Spleen (tissue), 11 donors: Measurements from ENCODE around the gene ADARB2. TPM values are rescaled to one million over a fixed set of nuclear protein-coding genes. Genes with fewer than 3 reads are reported as not detected.
A peak's percentile ranks its signal among the peaks of the same experiment; 100 is the strongest.
"Not testable (repeated sequence)": the region's sequence is repeated elsewhere in the genome, so short reads cannot be mapped to it uniquely, and the experiment has no call there.

ENCODE experiments used
- DNase-seq: peaks from one replicate; pipeline ENCODE4 v3.0.0-alpha.2; 2020
- H3K27ac ChIP-seq, 8 donors: fragments of 200-600 bp; sonication (generic) in 7 of 8; 1 replicate in 4 of 8; 2 replicates in 4 of 8; pipeline versions ENCODE4 v1.5.0 to v1.8.0; 2016 to 2021; ENCODE audit warnings: inconsistent platforms in 4 of 8, mild to moderate bottlenecking in 4 of 8, moderate library complexity in 1 of 8
- H3K27me3 ChIP-seq, 7 donors: fragments of 200-600 bp; sonication (generic) in 6 of 7; replicated peaks in 1 of 7; 1 replicate in 4 of 7; 2 replicates in 3 of 7; pipeline versions ENCODE4 v1.5.0 to v1.8.0; 2016 to 2021; ENCODE audit warnings: inconsistent platforms in 3 of 7, mild to moderate bottlenecking in 1 of 7
- H3K36me3 ChIP-seq, 6 donors: fragments of 200-600 bp; sonication (generic) in 5 of 6; 1 replicate in 4 of 6; 2 replicates in 2 of 6; pipeline versions ENCODE4 v1.5.0 to v1.8.0; 2016 to 2021; ENCODE audit warnings: inconsistent platforms in 2 of 6
- H3K4me1 ChIP-seq, 6 donors: fragments of 200-600 bp; sonication (generic) in 5 of 6; 1 replicate in 3 of 6; 2 replicates in 3 of 6; pipeline versions ENCODE4 v1.5.0 to v1.8.0; 2016 to 2021; ENCODE audit warnings: inconsistent platforms in 3 of 6
- H3K4me3 ChIP-seq, 8 donors: fragments of 200-600 bp; sonication (generic) in 7 of 8; 1 replicate in 4 of 8; 2 replicates in 4 of 8; pipeline versions ENCODE4 v1.5.0 to v1.8.0; 2016 to 2021; ENCODE audit warnings: inconsistent platforms in 4 of 8, mild to moderate bottlenecking in 4 of 8, moderate library complexity in 2 of 8
- H3K9me3 ChIP-seq, 8 donors: fragments of 200-600 bp; sonication (generic) in 7 of 8; 1 replicate in 4 of 8; 2 replicates in 4 of 8; pipeline versions ENCODE4 v1.5.0 to v1.8.0; 2016 to 2021; ENCODE audit warnings: inconsistent platforms in 4 of 8
- CTCF ChIP-seq, 11 experiments: fragments of 200-600 bp in 7 of 11; fragments of 450-650 bp in 4 of 11; sonication (generic) in 4 of 11; IDR thresholded peaks in 8 of 11; conservative IDR thresholded peaks in 3 of 11; 1 replicate in 7 of 11; 2 replicates in 4 of 11; pipeline versions ENCODE4 v1.4.0 to v1.8.0; 2016 to 2021; ENCODE audit warnings: antibody characterized with exemption in 11 of 11, inconsistent platforms in 4 of 11, mild to moderate bottlenecking in 1 of 11
- POLR2A ChIP-seq, 3 donors: fragments of 450-650 bp; IDR thresholded peaks; one replicate each; pipeline ENCODE4 v1.5.1; 2017; ENCODE audit warnings: antibody characterized with exemption in 3 of 3, mild to moderate bottlenecking in 1 of 3
- POLR2AphosphoS5 ChIP-seq, 3 donors: sonication (generic); formaldehyde crosslinking; IDR thresholded peaks; one replicate each; pipeline ENCODE4 v1.5.1; 2017; ENCODE audit warnings: antibody characterized with exemption in 3 of 3
- WGBS, 5 donors: extraction: QIAGEN DNeasy Blood & Tissue Kit in 3 of 5; methylation state at CpG; one replicate each; pipeline versions ENCODE4 v1.1.5 to v1.1.7; 2013 to 2018; 5-methylcytosine and 5-hydroxymethylcytosine counted together
- intact Hi-C: fragments of 100-400 bp; cut with DNase I; formaldehyde crosslinking; loops from one replicate; pipeline ENCODE4 v1.15.0; 2023; ENCODE audit warnings: low total_unique reads
- polyA plus RNA-seq, 3 donors: library from polyadenylated mRNA; stranded (reverse); fragments of 200-250 nt; gene quantifications; one replicate each; pipeline ENCODE4 v1.2.1, GENCODE V29; 2013
- total RNA-seq, 7 donors: library from RNA; depleted of rRNA in 3 of 7; stranded (reverse); fragments of >200 nt in 3 of 7; fragmentation: NEBNext Ultra II Directional in 4 of 7; extraction: Animal tissue kit (Norgen Biotek cat#: 25700) in 4 of 7; gene quantifications; one replicate each; pipeline versions ENCODE4 v1.1.0 to v1.2.1, GENCODE V29; 2016 to 2021
- donor health status: healthy with polysubstance abuse.
- donor health status: DM: no; HTN: no; CAD: no; lungs with moderate emphysema.
- donor health status: DM: no; HTN: no; CAD: no.
- donor health status: Bipolar disorder and iron deficiency.
- donor health status: healthy.
- donor health status: DM: no; HTN: no; CAD: no.
- donor health status: DM: yes; HTN: yes; CAD: no.

Gene ADARB2
- total and polyA plus RNA-seq, 10 donors = 0.05 to 8.1 (median 0.96) TPM

GRCh38 chr10:1159131-1160061 lies 577.9 kb downstream of the ADARB2 start:
- Histone ChIP-seq H3K4me3 (no peak overlapping the region), H3K27me3 (peaks cover 0 to 17% (median 0%) of the 10 kb centered on the region in 7 donors), H3K27ac (no peak overlapping the region), H3K36me3 (no peaks in the 10 kb centered on the region), H3K9me3 (no peaks in the 10 kb centered on the region), H3K4me1 (no peaks in the 10 kb centered on the region)
- intact Hi-C loops = no loop called here
- DNase-seq = peak; percentile 51
- no peak for TF ChIP-seq CTCF (IDR thresholded peaks at IDR 0.05 in 8 of 11, conservative IDR thresholded peaks at IDR 0.05 in 3 of 11)
- TF ChIP-seq POLR2A (IDR thresholded peaks at IDR 0.05) = no peak
- no peak for TF ChIP-seq POLR2AphosphoS5 (IDR thresholded peaks at IDR 0.05)
- 82 to 93% (median 89%) methylated on average over 49 to 59 of the region's 59 CpGs for WGBS, 5 donors

GRCh38 chr10:1158536-1158935 lies 578.8 kb downstream of the ADARB2 start:
- DNase-seq = peak; percentile 49
- H3K36me3 ChIP-seq, H3K9me3 ChIP-seq, H3K4me1 ChIP-seq, H3K27ac ChIP-seq, H3K4me3 ChIP-seq, intact Hi-C loops: not testable (repeated sequence)
- 91 to 97% (median 93%) methylated on average over 10 of the region's 10 CpGs for WGBS, 5 donors
- peaks cover 0 to 17% (median 0%) of the 10 kb centered on the region in 7 donors for H3K27me3 ChIP-seq

GRCh38 chr10:1158066-1158465 lies 579.3 kb downstream of the ADARB2 start:
- no peak for TF ChIP-seq POLR2AphosphoS5 (IDR thresholded peaks at IDR 0.05)
- no peaks in the 10 kb centered on the region for H3K4me1 ChIP-seq
- H3K4me3 ChIP-seq = no peak overlapping the region
- intact Hi-C loops = no loop called here
- H3K27me3 ChIP-seq = peaks cover 0 to 17% (median 0%) of the 10 kb centered on the region in 7 donors
- WGBS, 5 donors = 81 to 85% (median 85%) methylated on average over 12 of the region's 12 CpGs
- no peaks in the 10 kb centered on the region for H3K36me3 ChIP-seq
- no peaks in the 10 kb centered on the region for H3K9me3 ChIP-seq
- H3K27ac ChIP-seq = no peak overlapping the region
- DNase-seq = no peak

GRCh38 chr10:1157615-1157933 lies 579.8 kb downstream of the ADARB2 start:
- TF ChIP-seq POLR2A (IDR thresholded peaks at IDR 0.05) (no peak), POLR2AphosphoS5 (IDR thresholded peaks at IDR 0.05) (no peak), CTCF (IDR thresholded peaks at IDR 0.05 in 8 of 11, conservative IDR thresholded peaks at IDR 0.05 in 3 of 11) (no peak)
- H3K27ac ChIP-seq = no peak overlapping the region
- 80 to 89% (median 84%) methylated on average over 4 of the region's 4 CpGs for WGBS, 5 donors
- no peaks in the 10 kb centered on the region for H3K36me3 ChIP-seq
- H3K27me3 ChIP-seq = peaks cover 0 to 12% (median 0%) of the 10 kb centered on the region in 7 donors
- H3K4me1 ChIP-seq = no peaks in the 10 kb centered on the region
- intact Hi-C loops = no loop called here
- peak; percentile 33 for DNase-seq
- no peaks in the 10 kb centered on the region for H3K9me3 ChIP-seq
- H3K4me3 ChIP-seq = no peak overlapping the region

GRCh38 chr10:1156921-1157614 lies 580.3 kb downstream of the ADARB2 start:
- peak; percentile 34 for DNase-seq
- intact Hi-C loops = no loop called here
- TF ChIP-seq POLR2A (IDR thresholded peaks at IDR 0.05) (no peak), POLR2AphosphoS5 (IDR thresholded peaks at IDR 0.05) (no peak), CTCF (IDR thresholded peaks at IDR 0.05 in 8 of 11, conservative IDR thresholded peaks at IDR 0.05 in 3 of 11) (no peak)
- Histone ChIP-seq H3K4me1 (no peaks in the 10 kb centered on the region), H3K27me3 (peaks cover 0 to 11% (median 0%) of the 10 kb centered on the region in 7 donors), H3K4me3 (no peak overlapping the region), H3K27ac (no peak overlapping the region), H3K9me3 (no peaks in the 10 kb centered on the region), H3K36me3 (no peaks in the 10 kb centered on the region)
- WGBS, 5 donors = 75 to 86% (median 83%) methylated on average over 17 of the region's 17 CpGs
